ENCODE data around the gene PRPF40A.

PRPF40A gene

DNA sequence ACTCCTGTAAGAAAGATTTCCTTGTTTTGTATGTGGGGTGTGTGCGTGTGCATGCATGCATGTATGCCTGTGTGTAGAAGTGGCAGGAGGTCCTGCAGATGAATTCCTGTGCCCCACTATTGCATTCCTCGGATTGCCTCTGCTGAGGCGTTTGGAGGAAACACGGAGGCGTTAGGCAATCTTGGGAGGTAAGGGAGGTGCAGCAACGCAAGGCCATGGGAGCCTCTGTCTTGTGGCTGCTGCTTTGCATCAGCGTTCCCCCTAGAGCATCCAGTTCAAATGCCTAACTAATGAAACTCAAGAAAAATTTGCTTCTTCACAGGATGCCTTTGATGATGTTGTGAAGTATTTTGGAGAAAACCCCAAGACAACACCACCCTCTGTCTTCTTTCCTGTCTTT lies 80.0 kb downstream of the PRPF40A start:
- no peak for DNase-seq (ENCODE audit: low read depth in 1 of 2, low spot score in 1 of 2)
- in situ Hi-C loops (cut with HindIII; ENCODE audit: low pct_unique_long_range_greater_than_20kb, low sequenced_read_pairs) = no loop called here
- no peak for TF ChIP-seq JUND (IDR thresholded peaks at IDR 0.05; ENCODE audit: low read depth)

DNA sequence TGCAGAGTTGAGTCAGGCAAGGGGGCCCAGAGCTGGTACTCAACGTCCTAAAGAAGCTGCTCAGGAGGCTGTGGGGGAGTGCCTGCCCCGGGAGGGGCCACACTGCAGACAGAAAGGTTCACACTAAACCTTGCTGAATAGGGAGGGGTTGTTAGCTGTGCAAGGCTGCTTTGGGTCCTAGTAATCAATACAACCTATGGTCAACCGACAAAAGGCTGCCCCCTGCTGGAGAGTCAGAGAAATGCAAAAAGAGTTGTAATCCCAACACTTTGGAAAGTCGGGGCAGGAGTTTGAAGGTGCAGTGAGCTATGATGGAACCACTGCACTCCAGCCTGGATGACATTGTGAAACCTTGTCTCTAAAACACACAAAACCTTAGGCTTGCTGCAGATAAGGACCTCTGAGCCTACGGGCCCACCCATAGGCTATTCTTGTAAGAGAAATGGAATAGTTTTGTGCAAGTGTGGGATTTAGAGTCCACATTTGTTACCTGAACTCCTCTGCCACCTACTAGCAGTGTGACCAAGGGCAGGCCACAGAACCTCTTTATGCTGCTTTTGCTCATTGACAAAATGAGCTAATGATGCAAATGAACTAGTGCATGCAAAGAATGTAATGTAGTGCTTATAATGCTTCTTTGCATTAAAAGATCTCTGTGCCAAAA lies 81.5 kb downstream of the PRPF40A start:
- TF ChIP-seq JUND (IDR thresholded peaks at IDR 0.05; ENCODE audit: low read depth) = no peak
- in situ Hi-C loops (cut with HindIII; ENCODE audit: low pct_unique_long_range_greater_than_20kb, low sequenced_read_pairs) = no loop called here
- DNase-seq (ENCODE audit: low read depth in 1 of 2, low spot score in 1 of 2) = peak in 1 of 2 experiments; percentile 61

DNA sequence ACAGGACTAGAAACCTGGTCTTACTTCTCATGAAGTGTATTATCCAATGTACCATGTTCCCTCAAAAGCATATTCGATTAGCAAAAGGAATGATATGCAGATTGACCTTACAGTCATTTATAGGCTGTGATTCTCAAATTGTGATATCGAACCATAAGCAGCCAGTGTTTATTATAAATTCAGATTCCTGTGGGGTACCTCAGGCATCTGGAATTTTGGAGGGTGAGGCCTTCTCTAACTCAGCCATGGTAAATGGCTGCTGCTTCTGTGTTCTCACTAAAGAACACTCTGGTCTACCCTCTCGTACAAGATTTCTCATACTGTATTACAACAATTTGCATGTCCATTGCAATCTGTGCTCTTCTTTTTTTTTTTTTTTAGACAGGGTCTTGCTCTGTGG lies 84.5 kb downstream of the PRPF40A start:
- TF ChIP-seq JUND (IDR thresholded peaks at IDR 0.05; ENCODE audit: low read depth) = no peak
- no peak for DNase-seq (ENCODE audit: low read depth in 1 of 2, low spot score in 1 of 2)
- in situ Hi-C loops (cut with HindIII; ENCODE audit: low pct_unique_long_range_greater_than_20kb, low sequenced_read_pairs) = no loop called here

DNA sequence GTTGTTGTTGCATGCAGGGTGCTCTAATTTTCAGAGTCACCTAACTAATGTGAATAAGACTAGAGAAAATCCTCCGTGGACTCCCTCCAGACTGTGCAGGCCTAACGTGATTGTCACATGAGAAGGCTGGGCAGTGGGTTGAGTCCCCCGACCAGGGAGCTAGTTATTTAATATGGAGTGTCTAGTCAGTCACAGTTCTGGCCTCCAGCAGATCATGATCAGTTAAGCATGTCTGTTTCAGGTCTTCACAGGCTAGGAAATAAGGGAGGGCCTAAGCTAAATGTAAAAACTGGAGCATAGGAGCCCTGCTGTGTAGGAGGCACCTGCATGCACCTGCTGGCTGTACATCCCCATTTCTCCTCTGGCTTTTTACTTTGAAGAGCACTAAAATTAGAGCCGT lies 86.8 kb downstream of the PRPF40A start:
- TF ChIP-seq JUND (IDR thresholded peaks at IDR 0.05; ENCODE audit: low read depth) = no peak
- in situ Hi-C loops (cut with HindIII; ENCODE audit: low pct_unique_long_range_greater_than_20kb, low sequenced_read_pairs) = no loop called here
- DNase-seq (ENCODE audit: low read depth in 1 of 2, low spot score in 1 of 2) = no peak

DNA sequence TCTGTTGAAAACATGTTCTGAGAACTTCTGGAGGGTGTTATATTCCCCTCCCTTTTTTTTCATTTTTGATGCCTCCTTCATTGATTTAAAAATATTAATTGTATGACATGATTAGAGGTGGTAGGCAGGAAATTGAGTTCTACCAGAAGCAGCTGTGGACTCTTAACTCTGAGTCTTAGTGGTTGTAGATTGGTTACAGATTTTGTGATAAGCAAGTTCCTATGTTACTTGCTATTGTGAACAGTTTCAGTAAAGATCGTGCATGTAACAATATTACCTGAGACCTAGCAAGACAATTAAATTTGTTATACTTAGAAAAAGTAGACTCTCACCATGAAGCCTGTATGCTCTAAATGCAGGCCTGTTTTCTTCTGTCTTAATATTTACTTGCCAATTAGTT lies 88.1 kb downstream of the PRPF40A start:
- no peak for TF ChIP-seq JUND (IDR thresholded peaks at IDR 0.05; ENCODE audit: low read depth)
- in situ Hi-C loops (cut with HindIII; ENCODE audit: low pct_unique_long_range_greater_than_20kb, low sequenced_read_pairs) = no loop called here

DNA sequence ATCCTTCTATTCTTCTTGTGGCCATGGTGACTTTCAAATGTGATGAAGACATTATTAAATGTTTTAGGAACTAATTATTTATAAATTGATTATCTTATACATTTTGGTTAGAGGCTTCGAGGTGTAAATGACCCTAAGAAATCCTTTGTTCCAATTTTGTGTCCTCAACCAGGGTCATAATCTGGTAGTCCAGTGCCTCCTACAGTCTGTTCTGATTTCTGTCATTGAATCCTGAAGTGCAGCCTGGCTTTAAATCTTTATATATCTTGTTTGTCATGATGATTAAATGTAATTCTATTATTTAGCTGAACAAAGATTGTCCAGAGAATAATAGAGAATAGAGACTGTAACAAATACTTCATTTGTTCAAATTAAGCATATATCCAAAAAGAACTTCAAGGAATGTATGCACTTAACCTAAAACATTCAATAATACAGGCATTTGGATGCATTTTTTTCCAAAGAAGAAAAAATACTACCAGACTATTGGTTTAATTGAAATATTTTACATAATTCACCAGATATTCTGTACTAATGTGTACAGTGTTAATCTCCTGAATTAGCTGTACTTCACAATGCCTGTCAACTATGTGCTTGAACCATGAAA lies 89.8 kb downstream of the PRPF40A start:
- TF ChIP-seq JUND (IDR thresholded peaks at IDR 0.05; ENCODE audit: low read depth) = no peak
- in situ Hi-C loops (cut with HindIII; ENCODE audit: low pct_unique_long_range_greater_than_20kb, low sequenced_read_pairs) = no loop called here
- peak in 1 of 2 experiments; percentile 35 for DNase-seq (ENCODE audit: low read depth in 1 of 2, low spot score in 1 of 2)

More for the DNA sequence above, 88.1 kb downstream of the PRPF40A start:
- DNase-seq (ENCODE audit: low read depth in 1 of 2, low spot score in 1 of 2) = no peak

DNA sequence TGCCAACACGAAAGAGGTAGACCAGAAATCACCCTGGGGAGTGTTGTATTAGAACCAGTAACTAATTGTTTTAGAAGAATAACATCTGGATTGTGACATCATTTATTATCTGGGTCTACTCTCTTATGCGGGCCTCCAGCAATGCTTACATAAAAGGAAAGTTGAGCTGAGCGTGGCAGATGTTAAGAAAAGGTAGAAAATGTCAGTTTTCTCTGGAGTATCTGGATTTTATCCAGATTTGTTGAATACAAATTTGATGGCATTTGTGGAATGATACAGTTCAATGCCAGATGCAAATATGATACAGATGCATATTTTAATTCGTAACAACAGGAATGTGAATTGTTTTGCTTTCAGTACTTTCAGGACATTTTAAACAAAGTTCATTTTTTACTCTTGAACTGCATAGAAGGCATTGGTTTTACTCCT lies 90.3 kb downstream of the PRPF40A start:
- DNase-seq (ENCODE audit: low read depth in 1 of 2, low spot score in 1 of 2) = no peak
- no peak for TF ChIP-seq JUND (IDR thresholded peaks at IDR 0.05; ENCODE audit: low read depth)
- in situ Hi-C loops (cut with HindIII; ENCODE audit: low pct_unique_long_range_greater_than_20kb, low sequenced_read_pairs) = no loop called here

DNA sequence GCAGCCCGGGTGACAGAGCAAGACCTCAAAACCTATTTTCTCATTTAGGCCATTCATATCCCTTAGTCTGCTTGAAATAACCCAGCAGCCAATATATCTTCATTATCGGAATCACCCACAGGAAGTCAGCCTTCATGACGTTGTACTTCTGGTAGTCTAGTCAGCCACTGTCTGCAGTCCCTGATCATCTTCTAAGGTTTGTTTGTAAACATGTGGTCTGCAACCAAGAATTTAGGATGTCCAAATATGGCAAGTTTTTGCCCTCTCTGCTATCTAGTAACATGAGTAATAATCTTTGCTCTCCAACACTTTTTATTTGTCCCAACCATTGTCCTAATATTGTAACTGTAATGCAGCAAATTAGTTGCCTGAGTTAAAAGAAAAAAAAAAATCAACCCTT lies 92.5 kb downstream of the PRPF40A start:
- DNase-seq (ENCODE audit: low read depth in 1 of 2, low spot score in 1 of 2) = no peak
- TF ChIP-seq JUND (IDR thresholded peaks at IDR 0.05; ENCODE audit: low read depth) = no peak
- in situ Hi-C loops (cut with HindIII; ENCODE audit: low pct_unique_long_range_greater_than_20kb, low sequenced_read_pairs) = no loop called here

DNA sequence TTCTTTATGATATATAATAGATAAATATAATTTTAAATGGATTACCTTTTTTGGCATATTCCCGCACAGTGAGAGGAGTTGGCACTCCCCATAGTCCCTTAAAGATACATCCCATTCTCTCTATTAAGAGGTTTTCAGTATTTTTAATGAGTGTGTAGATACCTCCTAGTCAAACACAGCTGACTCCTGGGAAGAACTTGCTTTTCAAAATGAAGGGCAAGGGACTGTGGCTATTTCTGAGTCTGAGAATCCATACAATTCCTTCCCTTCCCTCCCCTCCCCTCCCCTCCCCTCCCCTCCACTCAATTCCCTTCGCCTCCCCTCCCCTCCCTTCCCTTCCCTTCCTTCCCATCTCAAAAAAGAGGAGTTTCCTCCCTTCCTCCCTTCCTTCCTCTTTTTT lies 93.5 kb downstream of the PRPF40A start:
- no peak for TF ChIP-seq JUND (IDR thresholded peaks at IDR 0.05; ENCODE audit: low read depth)
- no peak for DNase-seq (ENCODE audit: low read depth in 1 of 2, low spot score in 1 of 2)
- in situ Hi-C loops (cut with HindIII; ENCODE audit: low pct_unique_long_range_greater_than_20kb, low sequenced_read_pairs) = no loop called here

DNA sequence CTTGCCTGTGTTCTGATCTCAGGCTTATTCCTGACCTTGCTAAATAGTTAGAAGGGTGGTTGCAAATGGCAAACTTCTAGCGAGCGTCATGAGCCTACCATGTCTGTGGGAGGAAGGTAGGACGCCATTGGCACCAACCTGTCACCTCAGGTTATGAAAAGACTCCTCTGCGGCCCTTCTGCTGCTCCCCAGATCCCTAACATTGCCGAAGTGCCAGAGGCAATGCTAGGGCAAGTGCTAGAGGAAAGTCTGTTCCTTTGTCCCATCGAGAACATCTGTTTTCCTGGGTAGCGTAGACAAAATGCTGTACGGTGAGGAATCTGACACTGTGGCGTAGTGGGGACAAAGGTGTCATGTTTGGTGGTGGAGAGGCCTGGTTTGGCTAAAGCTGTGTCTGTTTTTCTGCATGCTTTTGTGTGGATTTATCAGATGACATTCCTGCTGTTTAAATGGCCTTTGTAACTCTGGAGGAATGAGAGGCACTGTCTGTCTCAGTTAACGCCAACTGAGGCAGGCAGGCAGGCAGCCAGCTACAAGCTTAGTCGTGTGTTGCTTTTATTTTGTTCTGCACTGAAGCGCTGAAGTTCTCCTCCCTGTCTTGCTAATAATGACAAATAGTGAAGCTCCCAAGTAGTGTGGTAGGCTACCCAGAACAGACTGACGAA lies 94.1 kb downstream of the PRPF40A start:
- DNase-seq (ENCODE audit: low read depth in 1 of 2, low spot score in 1 of 2) = no peak
- in situ Hi-C loops (cut with HindIII; ENCODE audit: low pct_unique_long_range_greater_than_20kb, low sequenced_read_pairs) = no loop called here
- no peak for TF ChIP-seq JUND (IDR thresholded peaks at IDR 0.05; ENCODE audit: low read depth)

DNA sequence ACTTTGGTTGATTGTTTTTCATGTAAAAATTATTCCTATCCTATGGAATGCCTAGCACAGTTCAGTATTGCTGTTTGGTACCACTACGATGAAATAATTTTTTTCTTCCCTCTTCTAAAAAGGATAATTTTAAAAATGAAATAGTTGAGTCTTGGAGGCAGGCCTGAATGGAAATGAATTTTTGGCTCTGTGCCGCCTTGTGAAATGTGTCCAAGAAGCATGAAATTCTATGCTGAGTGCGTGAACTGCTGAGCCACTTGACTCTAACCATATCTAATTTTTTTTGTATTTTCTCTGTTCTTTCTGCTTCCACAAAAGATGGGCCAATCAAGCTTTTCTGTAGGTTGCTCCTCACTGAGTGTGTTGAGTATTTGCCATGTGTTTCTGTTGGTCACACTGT lies 95.0 kb downstream of the PRPF40A start:
- in situ Hi-C loops (cut with HindIII; ENCODE audit: low pct_unique_long_range_greater_than_20kb, low sequenced_read_pairs) = no loop called here
- TF ChIP-seq JUND (IDR thresholded peaks at IDR 0.05; ENCODE audit: low read depth) = no peak
- no peak for DNase-seq (ENCODE audit: low read depth in 1 of 2, low spot score in 1 of 2)

DNA sequence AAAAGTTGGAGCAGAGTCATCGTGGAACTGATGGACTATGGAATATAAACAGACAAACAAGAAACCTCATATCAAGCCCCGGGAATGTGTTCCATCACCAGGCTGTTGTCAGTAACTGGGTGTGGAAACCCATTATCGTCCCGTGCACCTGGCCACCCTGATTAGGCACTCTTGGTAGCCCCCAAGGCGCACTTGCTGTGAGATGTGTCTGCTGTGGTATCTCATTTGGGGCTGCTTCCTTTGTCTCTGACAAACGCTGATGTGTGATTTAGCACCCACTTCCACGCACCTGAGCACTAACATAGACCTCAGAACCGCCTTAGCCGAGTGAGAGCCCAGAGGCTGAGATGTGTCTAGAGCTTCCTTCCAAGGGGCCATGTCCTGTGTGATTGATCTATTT lies 96.3 kb downstream of the PRPF40A start:
- no peak for TF ChIP-seq JUND (IDR thresholded peaks at IDR 0.05; ENCODE audit: low read depth)
- in situ Hi-C loops (cut with HindIII; ENCODE audit: low pct_unique_long_range_greater_than_20kb, low sequenced_read_pairs) = no loop called here
- no peak for DNase-seq (ENCODE audit: low read depth in 1 of 2, low spot score in 1 of 2)

DNA sequence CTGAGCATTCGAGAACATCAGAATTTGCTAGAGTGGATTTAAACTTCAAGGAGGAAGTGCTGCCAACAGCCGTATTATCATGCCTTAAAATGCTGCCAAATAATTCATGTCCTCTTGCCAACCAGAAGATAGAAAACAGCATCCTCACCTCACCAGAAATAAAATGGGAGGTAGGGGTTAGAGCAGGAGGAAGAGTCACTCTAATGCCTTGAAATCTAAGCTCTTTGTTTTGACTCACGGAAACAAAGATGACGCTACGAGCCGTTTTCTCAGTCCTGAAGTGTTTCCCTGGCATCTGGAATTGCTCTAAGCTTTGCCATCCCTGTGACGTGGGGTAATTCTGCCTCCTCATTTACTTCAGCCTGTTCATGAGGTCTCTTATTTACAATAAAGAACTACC lies 97.1 kb downstream of the PRPF40A start:
- DNase-seq (ENCODE audit: low read depth in 1 of 2, low spot score in 1 of 2) = no peak
- TF ChIP-seq JUND (IDR thresholded peaks at IDR 0.05; ENCODE audit: low read depth) = no peak
- in situ Hi-C loops (cut with HindIII; ENCODE audit: low pct_unique_long_range_greater_than_20kb, low sequenced_read_pairs) = no loop called here

Measured in T47D (cell line).